ENCODE data around the gene KCNAB1.
"Not testable (repeated sequence)": the region's sequence is repeated elsewhere in the genome, so short reads cannot be mapped to it uniquely, and the experiment has no call there.

KCNAB1 gene

DNA sequence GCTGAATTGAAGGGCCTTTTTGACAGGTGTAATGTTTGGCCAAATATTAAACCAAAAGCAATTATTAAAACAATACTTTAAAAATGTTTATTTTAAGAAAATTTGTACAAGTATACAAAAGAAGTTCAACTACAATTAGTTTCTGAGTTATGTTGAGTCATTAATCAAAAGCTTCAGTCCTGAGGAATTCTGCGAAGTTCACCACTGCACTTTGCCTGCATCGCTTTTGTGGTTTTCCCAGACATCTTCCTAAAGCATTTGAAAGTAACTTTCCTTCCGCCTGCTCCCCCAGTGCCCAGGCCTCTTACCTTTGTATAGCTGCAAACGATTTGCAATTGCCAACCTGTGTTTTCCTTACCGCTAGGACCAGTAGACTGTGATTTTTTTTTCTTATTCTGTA lies 69.5 kb downstream of the KCNAB1 start:
- Histone ChIP-seq H3K4me3 (ENCODE audit: low read depth, low read length) (no peak overlapping the region), H3K4me1 (no peaks in the 10 kb centered on the region), H3K9me3 (ENCODE audit: control insufficient read depth, low read length) (no peaks in the 10 kb centered on the region), H3K4me2 (ENCODE audit: low read length) (no peak overlapping the region), H3K36me3 (ENCODE audit: control insufficient read depth, insufficient read depth, low read length) (no peaks in the 10 kb centered on the region), H2AFZ (no peak overlapping the region), H3K9ac (no peak overlapping the region), H3K27me3 (ENCODE audit: control insufficient read depth, insufficient read depth, low read length) (no peaks in the 10 kb centered on the region), H3K27ac (no peak overlapping the region), H3K79me2 (no peaks in the 10 kb centered on the region)
- TF ChIP-seq, protein P1, sequence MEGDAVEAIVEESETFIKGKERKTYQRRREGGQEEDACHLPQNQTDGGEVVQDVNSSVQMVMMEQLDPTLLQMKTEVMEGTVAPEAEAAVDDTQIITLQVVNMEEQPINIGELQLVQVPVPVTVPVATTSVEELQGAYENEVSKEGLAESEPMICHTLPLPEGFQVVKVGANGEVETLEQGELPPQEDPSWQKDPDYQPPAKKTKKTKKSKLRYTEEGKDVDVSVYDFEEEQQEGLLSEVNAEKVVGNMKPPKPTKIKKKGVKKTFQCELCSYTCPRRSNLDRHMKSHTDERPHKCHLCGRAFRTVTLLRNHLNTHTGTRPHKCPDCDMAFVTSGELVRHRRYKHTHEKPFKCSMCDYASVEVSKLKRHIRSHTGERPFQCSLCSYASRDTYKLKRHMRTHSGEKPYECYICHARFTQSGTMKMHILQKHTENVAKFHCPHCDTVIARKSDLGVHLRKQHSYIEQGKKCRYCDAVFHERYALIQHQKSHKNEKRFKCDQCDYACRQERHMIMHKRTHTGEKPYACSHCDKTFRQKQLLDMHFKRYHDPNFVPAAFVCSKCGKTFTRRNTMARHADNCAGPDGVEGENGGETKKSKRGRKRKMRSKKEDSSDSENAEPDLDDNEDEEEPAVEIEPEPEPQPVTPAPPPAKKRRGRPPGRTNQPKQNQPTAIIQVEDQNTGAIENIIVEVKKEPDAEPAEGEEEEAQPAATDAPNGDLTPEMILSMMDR (IDR thresholded peaks at IDR 0.05): no peak

DNA sequence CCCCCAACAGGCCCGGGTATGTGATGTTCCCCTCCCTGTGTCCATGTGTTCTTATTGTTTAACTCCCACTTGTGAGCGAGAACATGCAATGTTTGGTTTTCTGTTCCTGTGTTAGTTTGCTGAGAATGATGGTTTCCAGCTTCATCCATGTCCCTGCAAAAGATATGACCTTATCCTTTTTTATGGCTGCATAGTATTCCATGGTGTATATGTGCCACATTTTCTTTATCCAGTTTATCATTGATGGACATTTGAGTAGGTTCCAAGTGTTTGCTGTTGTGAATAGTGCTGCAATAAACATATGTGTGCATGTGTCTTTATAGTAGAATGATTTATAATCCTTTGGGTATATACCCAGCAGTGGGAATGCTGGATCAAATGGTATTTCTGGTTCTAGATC lies 74.6 kb downstream of the KCNAB1 start:
- H3K4me2 ChIP-seq (ENCODE audit: low read length); H3K9me3 ChIP-seq (ENCODE audit: control insufficient read depth, low read length); H3K79me2 ChIP-seq; H3K27ac ChIP-seq; H3K27me3 ChIP-seq (ENCODE audit: control insufficient read depth, insufficient read depth, low read length); H3K4me3 ChIP-seq (ENCODE audit: low read depth, low read length); H3K4me1 ChIP-seq; H3K9ac ChIP-seq; H3K36me3 ChIP-seq (ENCODE audit: control insufficient read depth, insufficient read depth, low read length); H2AFZ ChIP-seq: not testable (repeated sequence)

DNA sequence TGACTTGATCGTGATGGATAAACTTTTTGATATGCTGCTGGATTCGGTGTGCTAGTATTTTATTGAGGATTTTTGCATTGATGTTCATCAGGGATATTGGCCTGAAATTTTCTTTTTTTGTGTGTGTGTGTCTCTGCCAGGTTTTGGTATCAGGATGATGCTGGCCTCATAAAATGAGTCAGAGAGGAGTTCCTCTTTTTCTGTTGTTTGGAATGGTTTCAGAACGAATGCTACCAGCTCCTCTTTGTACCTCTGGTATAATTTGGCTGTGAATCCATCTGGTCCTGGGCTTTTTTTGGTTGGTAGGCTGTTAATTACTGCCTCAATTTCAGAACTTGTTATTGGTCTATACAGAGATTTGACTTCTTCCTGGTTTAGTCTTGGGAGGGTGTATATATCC lies 76.8 kb downstream of the KCNAB1 start:
- not testable (repeated sequence) for H3K79me2 ChIP-seq; H2AFZ ChIP-seq; H3K4me3 ChIP-seq (ENCODE audit: low read depth, low read length); H3K36me3 ChIP-seq (ENCODE audit: control insufficient read depth, insufficient read depth, low read length); H3K27me3 ChIP-seq (ENCODE audit: control insufficient read depth, insufficient read depth, low read length); H3K4me2 ChIP-seq (ENCODE audit: low read length); H3K9me3 ChIP-seq (ENCODE audit: control insufficient read depth, low read length); H3K27ac ChIP-seq; H3K9ac ChIP-seq; H3K4me1 ChIP-seq

DNA sequence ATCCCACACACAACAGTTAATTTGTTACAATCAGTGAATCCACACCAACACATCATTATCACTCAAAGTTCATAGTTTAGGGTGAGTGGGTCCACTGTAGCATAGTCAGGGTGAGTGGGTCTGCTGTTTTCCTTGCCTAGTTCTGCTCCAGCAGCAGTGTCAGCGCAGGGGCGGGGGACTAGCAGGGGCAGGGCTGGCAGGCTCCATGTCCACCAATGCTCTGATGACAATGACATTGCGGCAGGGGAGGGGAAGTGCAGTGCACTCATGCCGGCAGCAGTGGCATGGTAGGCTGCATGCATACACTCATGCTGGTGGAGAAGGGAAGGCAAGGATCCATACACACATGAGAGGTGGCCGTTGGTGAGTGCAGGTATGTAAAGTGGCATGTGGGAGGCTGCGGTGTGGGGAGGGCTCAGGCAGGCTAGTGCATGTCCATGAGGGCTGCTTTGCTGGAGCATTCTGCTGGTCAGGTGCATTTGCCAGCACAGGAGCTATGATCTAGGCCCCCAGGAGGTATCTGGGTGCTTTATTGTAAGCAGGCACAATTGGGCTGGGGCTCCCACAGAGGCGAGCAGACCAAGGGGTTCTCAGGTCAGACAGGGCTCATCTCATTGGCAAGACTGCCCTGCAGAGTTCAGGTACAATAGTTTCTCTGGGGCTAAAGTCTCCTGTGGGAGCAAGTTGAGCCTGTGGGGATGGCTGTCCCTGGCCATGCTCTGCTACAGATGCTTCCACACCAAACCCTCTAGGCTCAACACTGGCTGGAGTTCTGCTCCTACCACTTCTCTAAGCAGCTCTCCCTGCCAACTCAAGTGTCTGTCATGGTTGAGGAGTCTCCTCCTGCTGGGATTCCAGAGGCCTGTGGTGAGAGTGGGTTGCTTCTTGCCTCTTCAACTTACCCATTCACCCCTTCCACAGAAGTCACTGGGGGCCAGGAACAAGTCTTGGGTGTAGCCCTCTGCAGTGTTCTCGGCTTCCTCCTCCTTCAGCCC lies 81.3 kb downstream of the KCNAB1 start:
- Histone ChIP-seq H3K27ac (no peak overlapping the region), H2AFZ (no peak overlapping the region), H3K9me3 (ENCODE audit: control insufficient read depth, low read length) (no peaks in the 10 kb centered on the region), H3K79me2 (no peaks in the 10 kb centered on the region), H3K36me3 (ENCODE audit: control insufficient read depth, insufficient read depth, low read length) (no peaks in the 10 kb centered on the region), H3K4me2 (ENCODE audit: low read length) (no peak overlapping the region), H3K9ac (no peak overlapping the region), H3K27me3 (ENCODE audit: control insufficient read depth, insufficient read depth, low read length) (no peaks in the 10 kb centered on the region), H3K4me3 (ENCODE audit: low read depth, low read length) (no peak overlapping the region), H3K4me1 (no peaks in the 10 kb centered on the region)
- TF ChIP-seq, protein P1 (IDR thresholded peaks at IDR 0.05): no peak

DNA sequence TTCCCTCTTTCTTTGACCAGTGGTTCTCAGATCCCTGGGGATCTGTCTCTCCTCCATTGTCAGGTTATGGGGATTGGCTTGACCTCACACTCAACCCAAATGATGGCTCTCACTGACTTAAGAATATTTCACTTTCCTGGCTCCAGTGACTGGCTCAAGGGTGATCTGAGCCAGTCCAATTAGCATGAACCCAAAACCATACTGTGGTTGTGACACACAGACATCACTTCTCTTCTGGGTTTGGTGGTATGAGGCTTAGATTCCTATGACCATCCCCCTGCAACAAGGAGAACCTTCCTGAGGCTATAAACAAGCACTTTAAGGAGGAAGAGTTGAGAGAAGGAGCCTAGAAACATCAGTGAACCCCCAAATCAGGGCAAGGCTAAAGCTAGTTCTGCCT lies 85.8 kb downstream of the KCNAB1 start:
- Histone ChIP-seq H3K27me3 (ENCODE audit: control insufficient read depth, insufficient read depth, low read length) (no peaks in the 10 kb centered on the region), H3K4me2 (ENCODE audit: low read length) (no peak overlapping the region), H3K9ac (no peak overlapping the region), H3K27ac (no peak overlapping the region), H3K79me2 (no peaks in the 10 kb centered on the region), H3K4me3 (ENCODE audit: low read depth, low read length) (no peak overlapping the region), H3K36me3 (ENCODE audit: control insufficient read depth, insufficient read depth, low read length) (no peaks in the 10 kb centered on the region), H2AFZ (no peak overlapping the region), H3K4me1 (no peaks in the 10 kb centered on the region), H3K9me3 (ENCODE audit: control insufficient read depth, low read length) (no peaks in the 10 kb centered on the region)
- TF ChIP-seq, protein P1 (IDR thresholded peaks at IDR 0.05): no peak
